GM18526 (cell line): ENCODE measurements around the gene PRSS12.

Experiments
- POLR2A ChIP-seq: IDR thresholded peaks from 3 replicates; pipeline ENCODE4 v1.6.1; 2011; ENCODE audit not compliant: insufficient read length; ENCODE audit errors: extremely low read depth

Gene PRSS12

GRCh38 chr4:118363166-118363565, 10.4 kb upstream of the PRSS12 start:
- no peak for TF ChIP-seq POLR2A

GRCh38 chr4:118361192-118361591, 8.4 kb upstream of the PRSS12 start:
- TF ChIP-seq POLR2A = no peak

DNA sequence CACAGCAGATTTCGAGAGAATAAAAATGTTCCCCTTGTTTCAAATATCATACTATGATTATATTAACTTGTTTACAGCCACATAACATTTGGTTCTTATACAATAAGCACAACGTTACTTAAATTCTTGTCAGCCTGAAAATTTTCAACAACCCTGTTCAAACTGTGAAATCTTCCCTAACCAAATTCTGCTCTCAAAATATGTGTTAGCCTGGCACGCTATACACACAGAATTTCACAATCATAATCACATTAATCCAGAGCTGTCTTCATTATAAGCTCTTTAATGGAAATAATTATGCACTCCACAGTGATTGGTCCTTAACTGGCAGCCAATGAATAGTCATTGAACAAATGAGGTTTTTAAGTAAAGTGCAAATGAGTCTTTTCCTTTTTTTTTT, 7.3 kb upstream of the PRSS12 start:
- no peak for TF ChIP-seq POLR2A

GRCh38 chr4:118357601-118358000, 4.8 kb upstream of the PRSS12 start:
- no peak for TF ChIP-seq POLR2A

- no peak for TF ChIP-seq POLR2A
These were observed 3.9 kb upstream of the PRSS12 start for GRCh38 chr4:118356731-118357130.

DNA sequence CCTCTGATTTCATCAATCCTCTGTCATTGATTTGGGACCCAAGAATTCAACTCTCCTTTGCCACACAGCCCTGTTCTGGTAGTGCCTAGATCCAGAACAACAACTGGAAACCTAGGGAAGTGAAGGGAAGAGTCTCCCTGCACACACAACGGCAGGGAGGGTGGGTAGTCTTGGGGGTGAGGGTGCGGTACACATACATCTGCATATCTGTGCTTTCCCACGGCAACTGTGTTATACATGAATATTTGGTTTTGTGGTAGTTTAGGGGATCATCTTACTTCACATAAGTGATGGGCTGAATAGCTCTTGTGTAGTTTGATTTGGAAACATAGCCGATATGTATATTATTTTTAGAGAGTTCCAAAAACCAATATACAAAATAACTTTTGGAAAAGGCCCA, 3.3 kb upstream of the PRSS12 start:
- no peak for TF ChIP-seq POLR2A

- no peak for TF ChIP-seq POLR2A
These were observed 2.1 kb upstream of the PRSS12 start for GRCh38 chr4:118354913-118355312.

- no peak for TF ChIP-seq POLR2A
These were observed 779 bp upstream of the PRSS12 start for GRCh38 chr4:118353534-118354030.

- TF ChIP-seq POLR2A = no peak
These were observed 664 bp downstream of the PRSS12 start for GRCh38 chr4:118351851-118352827.

DNA sequence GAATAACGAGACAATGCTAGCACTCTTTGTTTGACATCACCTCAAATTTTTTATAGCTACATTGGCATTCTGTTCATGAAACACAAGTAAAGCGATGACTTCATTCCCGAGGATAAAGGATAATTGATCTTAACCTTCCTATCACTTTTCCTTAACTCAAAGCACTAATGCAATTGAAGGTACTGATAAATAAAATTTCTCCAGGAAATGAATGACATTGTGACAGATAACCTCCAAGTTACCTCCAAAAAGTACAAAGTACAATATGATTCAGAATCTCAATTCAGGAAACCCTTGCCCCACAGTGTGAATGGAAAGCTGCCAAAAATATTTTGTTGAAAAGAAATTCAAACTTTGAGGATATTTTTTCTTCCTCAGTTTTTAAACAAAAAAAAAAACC, 1.8 kb downstream of the PRSS12 start:
- no peak for TF ChIP-seq POLR2A

GRCh38 chr4:118348886-118349285, 3.9 kb downstream of the PRSS12 start:
- no peak for TF ChIP-seq POLR2A

- TF ChIP-seq POLR2A = no peak
These were observed 6.3 kb downstream of the PRSS12 start for GRCh38 chr4:118346495-118346894.

GRCh38 chr4:118345813-118346212, 7.0 kb downstream of the PRSS12 start:
- no peak for TF ChIP-seq POLR2A

- no peak for TF ChIP-seq POLR2A
These were observed 8.0 kb downstream of the PRSS12 start for GRCh38 chr4:118344801-118345200.

DNA sequence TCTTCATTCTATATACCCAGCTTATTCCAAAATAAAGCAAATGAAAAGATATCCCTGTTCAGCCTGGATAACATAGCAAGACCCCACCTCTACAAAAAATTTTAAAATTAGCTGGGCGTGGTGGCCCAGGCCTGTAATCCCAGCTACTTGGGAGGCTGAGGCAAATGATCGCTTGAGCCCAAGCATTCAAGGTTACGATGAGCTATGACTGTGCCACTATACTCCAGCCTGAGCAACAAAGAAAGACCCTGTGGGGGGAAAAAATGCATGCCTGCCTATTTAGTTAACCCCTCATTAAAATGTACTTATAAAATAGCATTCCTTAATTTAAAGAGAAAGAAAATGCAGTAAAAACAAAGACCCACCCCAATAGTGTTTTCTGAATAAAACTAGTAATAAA, 9.3 kb downstream of the PRSS12 start:
- TF ChIP-seq POLR2A = no peak

DNA sequence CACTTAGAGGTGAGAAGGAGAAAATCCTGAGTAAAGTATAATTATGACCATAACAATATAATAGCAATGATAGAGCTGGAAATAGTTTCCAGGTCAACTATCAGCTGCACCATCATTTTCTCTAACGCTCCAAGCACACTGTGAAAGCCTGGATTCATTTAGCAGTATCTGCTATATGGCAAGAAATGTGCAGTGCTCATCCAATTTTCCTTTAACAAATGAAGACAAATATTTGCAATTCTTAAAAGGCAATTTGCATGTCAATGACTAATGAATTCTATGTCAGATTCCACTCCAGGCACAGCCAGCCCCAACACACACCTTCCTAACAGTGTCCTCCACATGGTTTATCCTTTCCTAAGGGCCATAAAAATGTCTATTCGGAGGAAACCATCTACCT, 12.7 kb downstream of the PRSS12 start:
- no peak for TF ChIP-seq POLR2A

- TF ChIP-seq POLR2A = no peak
These were observed 13.6 kb downstream of the PRSS12 start for GRCh38 chr4:118338981-118339765.

GRCh38 chr4:118338518-118338917, 14.3 kb downstream of the PRSS12 start:
- TF ChIP-seq POLR2A = no peak
